Measurements from ENCODE around the gene MMD2.
"Not testable (repeated sequence)": the region's sequence is repeated elsewhere in the genome, so short reads cannot be mapped to it uniquely, and the experiment has no call there.

The MMD2 gene

DNA sequence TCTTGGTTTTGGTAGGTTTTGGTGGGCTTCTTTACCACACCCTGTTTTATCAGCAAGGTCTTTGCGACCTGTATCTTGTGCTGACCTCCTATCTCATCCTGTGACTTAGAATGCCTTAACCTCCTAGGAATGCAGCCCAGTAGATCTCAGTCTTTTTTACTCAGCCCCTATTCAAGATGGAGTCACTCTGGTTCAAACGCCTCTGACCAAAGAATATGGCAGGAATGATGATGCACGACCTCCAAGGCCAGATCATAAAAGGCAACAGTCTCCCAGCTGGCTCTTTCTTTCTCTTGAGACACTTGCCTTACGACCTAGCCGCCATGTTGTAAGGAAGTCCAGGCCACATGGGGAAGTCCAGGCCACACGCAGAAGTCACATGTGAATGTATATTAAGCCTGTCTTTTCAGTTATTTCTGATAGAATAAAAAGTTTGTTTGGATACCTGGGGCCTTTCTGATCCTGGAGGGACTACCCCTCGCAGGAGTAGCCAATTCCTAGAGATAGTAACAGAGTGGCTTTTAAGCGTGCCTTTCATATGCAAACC lies 65.0 kb downstream of the MMD2 start:
- DNase-seq (ENCODE audit: low spot score) = no peak

- not testable (repeated sequence) for DNase-seq (ENCODE audit: low spot score)
Measured at GRCh38 chr7:4893188-4893587, 65.8 kb downstream of the MMD2 start.

DNA sequence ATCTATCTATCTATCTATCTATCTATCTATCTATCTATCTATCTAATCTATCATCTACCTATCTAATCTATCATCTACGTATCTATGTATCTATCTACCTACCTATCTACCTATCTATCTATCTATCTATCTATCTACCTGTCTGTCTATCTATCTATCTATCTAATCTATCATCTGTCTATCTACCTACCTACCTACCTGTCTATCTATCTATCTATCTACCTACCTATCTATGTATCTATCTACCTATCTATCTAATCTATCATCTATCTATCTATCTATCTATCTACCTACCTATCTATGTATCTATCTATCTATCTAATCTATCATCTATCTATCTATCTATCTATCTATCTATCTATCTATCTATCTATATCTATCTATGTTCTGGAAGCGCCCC lies 67.5 kb downstream of the MMD2 start:
- DNase-seq (ENCODE audit: low spot score) = not testable (repeated sequence)

DNA sequence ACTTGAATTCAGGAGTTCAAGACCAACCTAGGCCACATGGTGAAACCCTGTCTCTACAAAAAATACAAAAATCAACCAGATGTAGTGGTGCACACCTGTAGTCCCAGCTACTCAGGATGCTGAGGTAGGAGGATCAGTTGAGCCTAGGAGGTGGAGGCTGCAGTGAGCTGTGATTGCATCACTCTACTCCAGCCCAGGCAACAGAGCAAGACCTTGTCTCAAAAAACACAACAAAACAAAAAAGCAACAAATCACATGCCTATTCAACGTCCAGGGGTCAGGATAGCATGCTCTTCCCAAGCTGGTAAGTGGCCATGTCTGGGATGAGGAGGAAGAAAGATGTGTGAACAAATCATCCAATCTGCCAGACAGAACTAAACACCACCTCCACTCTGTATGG lies 69.3 kb downstream of the MMD2 start:
- no peak for DNase-seq (ENCODE audit: low spot score)

DNA sequence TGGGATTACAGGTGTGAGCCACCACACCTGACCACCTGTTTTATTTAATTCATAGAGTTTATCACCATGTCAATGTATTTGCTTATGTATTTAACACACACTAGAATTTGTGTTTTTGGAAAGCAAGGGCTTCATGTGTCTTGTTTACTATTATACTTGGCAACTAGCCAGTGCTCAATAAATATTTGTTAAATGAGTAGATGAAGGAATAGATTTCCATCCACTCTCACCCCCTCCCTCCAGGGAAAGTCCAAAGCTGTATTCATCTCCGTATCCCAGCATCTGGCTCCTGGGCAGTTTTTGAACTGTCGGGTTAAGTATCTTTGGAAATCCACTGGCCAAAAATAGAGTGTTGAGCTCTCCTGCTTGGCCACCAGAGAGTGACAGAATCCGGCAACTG lies 70.8 kb downstream of the MMD2 start:
- no peak for DNase-seq (ENCODE audit: low spot score)

DNA sequence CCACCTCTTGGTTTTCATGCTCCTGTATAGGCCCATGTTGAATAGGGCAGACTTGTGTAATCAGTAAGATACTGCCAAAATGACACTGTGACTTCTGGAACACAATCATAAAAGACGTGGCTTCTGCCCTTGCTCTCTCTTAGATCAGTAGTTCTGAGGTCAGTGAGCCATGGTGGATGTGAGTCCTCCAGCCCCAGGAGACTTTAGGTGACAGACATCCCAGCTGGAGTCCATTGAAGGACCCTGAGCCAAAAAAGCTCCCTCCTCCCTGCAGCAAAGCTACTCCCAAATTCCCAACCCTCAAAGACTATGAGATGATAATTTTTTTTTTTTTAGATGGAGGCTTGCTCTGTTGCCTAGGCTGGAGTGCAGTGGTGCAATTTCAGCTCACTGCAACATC lies 72.3 kb downstream of the MMD2 start:
- no peak for DNase-seq (ENCODE audit: low spot score)

DNA sequence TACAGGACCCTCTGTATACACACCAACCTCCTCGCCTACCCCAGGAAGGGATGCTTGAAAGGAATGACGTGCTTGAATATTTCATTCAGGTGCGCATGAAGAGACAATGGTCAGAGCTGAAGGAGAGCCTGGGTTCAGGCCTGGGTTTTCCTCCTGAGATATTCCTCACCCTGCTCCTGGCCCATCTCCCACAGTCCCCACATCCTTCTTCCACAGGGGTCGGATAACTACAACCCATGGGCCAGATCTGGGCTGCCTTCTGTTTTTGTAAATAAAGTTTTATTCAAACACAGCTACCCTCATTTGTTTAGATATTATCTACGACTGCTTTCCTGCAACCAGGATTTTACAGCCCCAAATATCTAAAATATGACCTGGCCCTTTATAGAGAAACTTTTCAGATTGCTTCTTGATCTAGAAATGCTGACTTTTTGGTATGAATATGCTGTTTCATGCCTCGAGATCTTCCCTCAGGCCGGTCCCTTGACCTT lies 73.6 kb downstream of the MMD2 start:
- no peak for DNase-seq (ENCODE audit: low spot score)

DNA sequence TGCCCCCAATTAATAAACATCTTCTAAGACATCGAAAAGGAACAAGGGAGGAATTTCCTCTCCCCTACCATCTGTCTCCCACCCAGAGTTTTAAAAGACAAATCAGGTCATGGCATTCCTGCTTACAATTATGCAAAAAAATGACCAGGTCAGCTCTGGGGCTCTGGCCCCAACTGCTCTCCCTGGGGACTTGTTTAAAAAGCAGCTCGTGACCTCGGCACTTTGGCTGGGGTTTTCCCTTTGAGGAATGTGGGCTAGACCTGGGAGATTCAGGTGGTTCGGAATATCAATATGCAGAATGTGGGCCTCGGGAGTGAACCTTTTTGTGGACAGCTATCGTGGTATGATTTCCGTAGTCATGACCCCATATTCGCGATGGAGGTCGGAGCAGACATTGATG lies 74.8 kb downstream of the MMD2 start:
- DNase-seq (ENCODE audit: low spot score) = no peak

GRCh38 chr7:4883372-4884144 lies 75.4 kb downstream of the MMD2 start, which contains the start of gene RADIL:
RADIL (minus strand) TSS chr7:4883716; CDS start chr7:4878139, 5,577 bp downstream.
- peak; percentile 90 for DNase-seq (ENCODE audit: low spot score)

- no peak for DNase-seq (ENCODE audit: low spot score)
Measured at GRCh38 chr7:4883033-4883371, 76.0 kb downstream of the MMD2 start.

DNA sequence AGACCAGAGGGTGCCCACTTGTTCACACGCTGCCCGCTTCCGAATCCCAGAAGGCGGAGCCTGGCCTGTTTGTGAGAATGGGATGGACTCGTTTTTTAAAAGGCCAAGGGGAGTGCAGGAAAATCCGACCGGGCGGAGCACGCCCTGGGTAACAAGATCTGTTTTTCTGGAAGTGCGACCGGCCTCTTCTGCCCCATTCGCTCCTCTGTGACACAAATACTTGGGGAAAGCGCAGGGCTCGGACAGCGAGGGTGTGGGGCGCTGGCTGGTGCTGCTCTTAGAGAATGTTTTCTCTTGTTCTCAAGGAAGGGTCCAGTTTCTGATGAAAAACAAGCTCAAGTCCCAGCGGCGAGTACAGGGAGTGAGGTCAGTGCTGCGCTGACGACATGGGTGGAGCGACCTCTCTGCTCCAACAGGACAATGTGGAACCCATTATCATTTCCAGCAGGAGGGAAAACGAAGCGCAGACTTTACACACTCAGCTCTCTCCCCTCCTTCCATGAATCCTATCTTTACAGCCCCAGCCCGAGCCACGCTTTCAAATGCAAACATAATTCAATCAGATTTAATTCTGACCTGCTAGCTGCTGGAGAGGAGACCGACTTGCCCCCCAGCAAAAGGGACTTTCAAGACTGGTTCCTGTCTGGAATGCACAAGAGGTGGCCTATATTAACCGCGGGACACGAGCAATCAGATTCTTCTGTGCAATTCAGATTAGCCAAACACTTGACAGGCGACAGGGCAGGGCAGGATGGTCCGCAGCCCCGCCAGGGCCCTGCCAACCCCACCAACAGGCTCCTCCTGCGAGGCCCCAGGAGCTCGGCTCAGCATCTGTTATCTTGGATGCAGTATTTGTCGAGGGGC lies 76.6 kb downstream of the MMD2 start:
- peak; percentile 35 for DNase-seq (ENCODE audit: low spot score)

DNA sequence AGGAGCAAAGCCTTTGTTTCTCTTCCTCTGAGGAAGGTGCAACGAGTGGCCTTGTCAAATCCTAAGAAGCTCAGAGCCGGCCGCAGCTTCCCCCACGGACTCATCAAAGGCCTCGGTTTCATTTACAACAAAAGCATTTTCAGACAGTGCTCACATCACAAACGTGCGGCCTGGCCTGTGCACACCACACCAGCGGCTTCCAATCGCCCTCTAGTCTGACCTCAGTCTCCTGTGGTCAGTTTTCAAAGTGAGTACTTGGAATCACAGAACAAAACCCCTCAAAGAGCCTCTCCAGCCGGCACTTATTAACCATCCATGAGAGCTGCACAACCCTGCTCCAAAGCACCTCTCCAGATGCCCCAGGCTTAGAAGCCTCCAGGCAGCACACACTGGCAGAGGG lies 78.8 kb downstream of the MMD2 start:
- DNase-seq (ENCODE audit: low spot score) = no peak

GRCh38 chr7:4879396-4880081 lies 79.4 kb downstream of the MMD2 start:
- no peak for DNase-seq (ENCODE audit: low spot score)

GRCh38 chr7:4878336-4879335 lies 80.4 kb downstream of the MMD2 start:
- DNase-seq (ENCODE audit: low spot score) = no peak

- no peak for DNase-seq (ENCODE audit: low spot score)
Measured at GRCh38 chr7:4876586-4876985, 82.4 kb downstream of the MMD2 start.

DNA sequence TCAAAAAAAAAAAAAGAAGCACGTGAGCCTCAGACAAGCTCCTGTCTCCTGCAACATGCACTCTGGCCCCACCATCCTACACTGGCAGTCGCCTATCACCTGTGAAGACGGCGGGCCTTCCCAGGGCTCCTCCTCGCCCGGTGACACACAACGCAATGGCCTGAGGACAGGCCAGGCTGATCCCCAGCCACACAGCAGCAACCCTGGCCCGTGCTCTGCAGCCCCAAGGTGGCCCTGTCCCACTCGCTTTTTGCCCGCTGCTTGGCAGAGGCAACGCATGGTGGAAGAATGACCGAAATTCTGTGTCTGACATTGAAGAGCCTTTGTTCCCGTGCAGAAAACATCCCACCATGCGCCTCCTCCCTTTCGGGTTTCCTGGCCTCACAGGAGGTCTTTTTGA lies 83.6 kb downstream of the MMD2 start:
- no peak for DNase-seq (ENCODE audit: low spot score)

DNA sequence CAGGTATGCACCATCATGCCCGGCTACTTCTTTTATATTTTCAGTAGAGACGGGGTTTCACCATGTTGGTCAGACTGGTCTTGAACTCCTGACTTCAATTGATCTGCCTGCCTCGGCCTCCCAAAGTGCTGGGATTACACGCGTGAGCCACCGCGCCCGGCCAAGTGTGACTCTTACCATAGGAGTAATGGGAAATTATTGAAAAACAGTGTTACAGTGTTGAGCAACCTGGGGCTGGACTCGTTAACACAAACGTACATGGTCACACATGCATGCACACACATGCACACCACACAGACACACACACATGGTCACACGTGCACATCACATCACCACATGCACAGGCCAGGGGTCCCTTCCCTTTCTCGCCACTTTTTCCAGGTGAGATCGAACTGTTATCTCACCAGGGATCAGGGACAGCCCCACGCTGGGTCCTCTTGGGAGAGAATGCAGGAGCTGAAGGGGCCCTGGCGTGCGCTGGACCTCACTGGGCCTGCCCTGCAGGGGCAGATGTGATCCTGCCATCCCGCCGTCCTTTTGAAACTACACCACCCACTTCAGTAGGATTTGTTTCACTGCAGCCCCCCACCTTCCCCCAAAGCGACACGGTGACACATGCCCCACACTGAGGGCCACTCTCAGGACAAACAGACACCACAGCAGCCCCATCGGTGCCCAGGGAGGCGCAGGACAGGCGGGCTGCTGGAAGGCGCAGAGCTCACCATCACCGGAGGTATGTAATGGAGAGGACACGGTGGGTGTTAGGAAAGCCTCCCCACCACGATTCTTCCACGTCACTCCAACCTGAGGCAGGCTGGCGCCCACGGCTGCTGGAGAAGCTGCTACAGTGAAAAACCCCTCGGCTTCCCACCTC lies 85.7 kb downstream of the MMD2 start:
- no peak for DNase-seq (ENCODE audit: low spot score)

- no peak for DNase-seq (ENCODE audit: low spot score)
Measured at GRCh38 chr7:4871930-4872675, 86.9 kb downstream of the MMD2 start.

DNA sequence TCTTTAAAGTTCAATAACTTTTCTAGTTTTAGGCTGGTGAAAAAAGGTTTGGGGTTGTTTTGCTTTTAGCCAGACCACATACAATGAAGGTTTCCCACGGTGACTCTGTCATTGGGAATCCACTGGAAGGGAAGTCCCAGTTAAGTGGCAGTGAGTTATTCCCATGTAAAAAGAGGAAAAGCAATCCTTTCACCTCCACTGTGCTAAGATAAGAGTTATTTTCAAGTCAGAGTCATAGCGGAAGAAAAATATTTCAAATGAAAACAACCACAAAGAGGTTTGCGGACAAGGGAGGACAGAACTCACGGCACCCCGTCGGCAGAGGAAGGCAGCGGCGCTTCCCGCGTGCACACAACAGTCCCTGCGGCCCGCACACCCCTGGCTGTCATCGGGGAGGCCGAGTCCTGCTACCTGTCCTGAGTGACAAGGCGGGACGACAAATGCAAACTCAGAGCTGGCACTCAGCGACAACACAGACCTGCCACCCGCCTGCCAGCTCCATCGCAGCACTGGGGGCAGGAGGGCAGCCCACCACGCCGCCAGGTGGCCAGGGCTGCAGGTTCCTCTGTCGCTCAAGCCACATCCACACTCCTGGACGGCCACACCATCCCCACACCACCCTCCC lies 87.8 kb downstream of the MMD2 start:
- DNase-seq (ENCODE audit: low spot score) = no peak

Data from globus pallidus (tissue), 1 donor.